HG03135 (cell line): ENCODE results near the gene IL23R.
"Not testable (repeated sequence)": the region's sequence is repeated elsewhere in the genome, so short reads cannot be mapped to it uniquely, and the experiment has no call there.

ENCODE experiments used
- ATAC-seq: cut with Tn5 transposase; IDR thresholded peaks from one replicate; pipeline ENCODE4 v1.9.1; 2021; ENCODE audit warnings: mild to moderate bottlenecking, moderate library complexity; ENCODE audit not compliant: unreplicated experiment

IL23R gene

GRCh38 chr1:67191668-67192520, 25.6 kb downstream of the IL23R start:
- ATAC-seq: no peak

- ATAC-seq: no peak
These were observed 26.6 kb downstream of the IL23R start for GRCh38 chr1:67192902-67193301.

- ATAC-seq: no peak
These were observed 27.4 kb downstream of the IL23R start for GRCh38 chr1:67193704-67194103.

GRCh38 chr1:67194209-67194863, 28.1 kb downstream of the IL23R start:
- peak; percentile 72 for ATAC-seq

GRCh38 chr1:67200755-67201154, 34.5 kb downstream of the IL23R start:
- no peak for ATAC-seq

GRCh38 chr1:67201891-67202290, 35.6 kb downstream of the IL23R start:
- ATAC-seq: no peak

- ATAC-seq: no peak
These were observed 38.2 kb downstream of the IL23R start for GRCh38 chr1:67204298-67204980.

GRCh38 chr1:67207398-67207797, 41.1 kb downstream of the IL23R start:
- not testable (repeated sequence) for ATAC-seq

- no peak for ATAC-seq
These were observed 42.0 kb downstream of the IL23R start for GRCh38 chr1:67208217-67208616.

GRCh38 chr1:67209521-67209920, 43.3 kb downstream of the IL23R start:
- ATAC-seq: no peak

- no peak for ATAC-seq
These were observed 45.6 kb downstream of the IL23R start for GRCh38 chr1:67211589-67212563.

- ATAC-seq: no peak
These were observed 46.9 kb downstream of the IL23R start for GRCh38 chr1:67213164-67213563.

GRCh38 chr1:67213948-67214347, 47.7 kb downstream of the IL23R start:
- ATAC-seq: no peak

- ATAC-seq: peak; percentile 86
These were observed 48.3 kb downstream of the IL23R start for GRCh38 chr1:67214420-67215174.

GRCh38 chr1:67216401-67216800, 50.1 kb downstream of the IL23R start:
- no peak for ATAC-seq

- ATAC-seq: no peak
These were observed 51.2 kb downstream of the IL23R start for GRCh38 chr1:67217417-67217816.

GRCh38 chr1:67217938-67218337, 51.7 kb downstream of the IL23R start:
- ATAC-seq: no peak

- no peak for ATAC-seq
These were observed 58.6 kb downstream of the IL23R start for GRCh38 chr1:67224856-67225255.

- ATAC-seq: no peak
These were observed 60.4 kb downstream of the IL23R start for GRCh38 chr1:67226688-67227087.

- no peak for ATAC-seq
These were observed 60.9 kb downstream of the IL23R start for GRCh38 chr1:67227196-67227595.
